ENCODE data around the gene GPM6B. TPM values are rescaled to one million over a fixed set of nuclear protein-coding genes. Genes with fewer than 3 reads are reported as not detected.
"Not testable (repeated sequence)": the region's sequence is repeated elsewhere in the genome, so short reads cannot be mapped to it uniquely, and the experiment has no call there.

Gene GPM6B
- total RNA-seq, 2 experiments from 2014 or later, result not detected

DNA sequence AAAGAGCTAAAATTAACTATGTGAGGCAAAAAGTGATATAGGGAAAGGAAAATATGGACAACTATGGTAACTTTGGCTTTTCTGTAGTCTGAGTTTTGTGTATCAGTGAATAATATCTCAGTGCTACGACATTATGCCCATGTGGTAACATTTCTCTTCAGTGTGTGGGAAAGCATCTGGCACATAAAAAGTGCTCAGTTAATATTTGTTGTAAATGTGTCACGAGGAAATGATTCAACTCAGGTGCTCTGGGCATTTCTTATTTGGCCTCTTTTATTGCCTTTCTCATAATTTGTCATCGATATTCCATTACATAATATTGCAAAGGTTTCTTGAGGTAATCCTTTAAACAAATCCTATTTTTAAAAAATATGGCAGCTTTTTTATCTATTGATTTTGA lies 64.8 kb downstream of the GPM6B start:
- DNase-seq (no peak), ATAC-seq (no peak)
- no peak overlapping the region for H3K4me3 Mint-ChIP-seq
- H3K27me3 Mint-ChIP-seq, result no peaks in the 10 kb centered on the region
- CTCF ChIA-PET, result interaction anchor here (1.2 to 1.5 kb wide), 2 partner anchors 16 to 280 kb away, joined by 4 to 5 read pairs; no protein-coding TSS in a partner anchor
- no peak overlapping the region for H3K27ac Mint-ChIP-seq
- H3K9me3 Mint-ChIP-seq (ENCODE audit: low read depth), result no peaks in the 10 kb centered on the region
- H3K36me3 Mint-ChIP-seq, result peaks cover 32% of the 10 kb centered on the region
- H3K4me1 Mint-ChIP-seq, result peaks cover 37% of the 10 kb centered on the region

DNA sequence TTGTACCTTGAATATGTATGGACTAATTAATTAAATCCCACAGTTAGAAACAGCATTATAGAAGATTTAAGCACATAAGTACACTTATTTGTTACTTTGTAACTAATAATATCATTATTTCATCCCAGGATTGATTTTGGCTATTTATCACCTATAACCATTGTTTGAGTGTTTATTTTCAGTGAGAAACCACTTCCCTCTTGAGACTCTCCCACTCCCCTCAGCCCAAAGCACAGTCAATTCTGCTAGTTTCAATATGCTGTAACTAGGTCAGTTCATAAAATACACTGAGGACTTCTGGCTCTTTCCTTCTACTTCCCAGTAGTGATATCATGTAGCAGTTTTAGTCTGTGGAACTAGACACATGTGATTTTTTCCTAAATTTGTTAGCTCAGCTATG lies 66.1 kb downstream of the GPM6B start:
- Mint-ChIP-seq H3K9me3 (ENCODE audit: low read depth) (no peaks in the 10 kb centered on the region), H3K4me3 (no peak overlapping the region), H3K27ac (no peak overlapping the region), H3K36me3 (peaks cover 38% of the 10 kb centered on the region), H3K4me1 (peaks cover 39% of the 10 kb centered on the region), H3K27me3 (no peaks in the 10 kb centered on the region)
- DNase-seq (no peak), ATAC-seq (no peak)
- CTCF ChIA-PET, result interaction anchor here (1.0 to 2.3 kb wide), 6 partner anchors 8 to 281 kb away, joined by 3 to 7 read pairs (median 4); partner anchors contain the start of genes OFD1 and TRAPPC2

DNA sequence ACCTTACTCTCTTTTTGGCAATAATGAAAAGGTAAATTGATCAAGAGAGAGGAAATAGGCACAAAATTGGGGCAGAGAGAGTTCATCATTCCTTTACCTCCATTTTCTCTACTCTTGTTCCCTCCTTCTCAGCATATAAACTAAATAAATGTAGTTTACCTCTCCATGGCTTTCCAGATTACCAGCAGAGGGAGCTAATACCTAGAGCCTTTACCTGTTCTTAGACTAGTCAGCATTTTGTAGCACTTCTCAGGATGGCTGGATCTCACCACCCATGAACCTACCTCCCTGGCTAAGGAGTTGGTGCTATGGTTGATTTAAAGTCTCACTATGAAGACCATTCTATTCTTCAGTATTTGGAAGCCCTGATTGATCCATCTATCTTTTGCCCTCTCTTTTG lies 66.7 kb downstream of the GPM6B start:
- peak overlapping the region; percentile 43 for H3K27ac Mint-ChIP-seq
- no peak for DNase-seq
- no peaks in the 10 kb centered on the region for H3K27me3 Mint-ChIP-seq
- peak; percentile 68 for ATAC-seq
- CTCF ChIA-PET, result interaction anchor here (0.9 to 2.3 kb wide), 5 partner anchors 15 to 282 kb away, joined by 3 to 7 read pairs (median 4); partner anchors contain the start of genes OFD1 and TRAPPC2
- H3K4me1 Mint-ChIP-seq, result peaks cover 35% of the 10 kb centered on the region
- no peaks in the 10 kb centered on the region for H3K9me3 Mint-ChIP-seq (ENCODE audit: low read depth)
- peaks cover 39% of the 10 kb centered on the region for H3K36me3 Mint-ChIP-seq
- no peak overlapping the region for H3K4me3 Mint-ChIP-seq

DNA sequence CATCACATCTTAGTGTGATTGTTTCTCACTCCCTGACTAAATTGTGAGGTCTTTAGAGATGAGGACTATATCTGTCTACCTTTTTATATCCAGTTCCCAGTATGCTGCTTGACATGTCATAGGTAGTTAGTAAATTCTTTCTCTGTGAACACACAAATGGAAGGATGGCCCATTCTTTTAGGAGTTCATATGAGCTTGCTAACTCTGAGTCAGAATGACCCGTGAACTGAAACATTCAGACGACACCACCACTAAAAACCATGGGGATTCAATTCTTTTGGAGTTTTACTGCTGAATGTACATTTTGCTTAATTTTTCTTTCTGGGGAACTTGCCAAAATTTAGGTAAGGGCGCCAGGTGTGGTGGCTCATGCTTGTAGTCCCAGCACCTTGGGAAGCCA lies 68.4 kb downstream of the GPM6B start:
- Mint-ChIP-seq H3K36me3 (peaks cover 45% of the 10 kb centered on the region), H3K4me3 (no peak overlapping the region), H3K27ac (no peak overlapping the region), H3K4me1 (peaks cover 30% of the 10 kb centered on the region), H3K9me3 (ENCODE audit: low read depth) (no peaks in the 10 kb centered on the region), H3K27me3 (no peaks in the 10 kb centered on the region)
- DNase-seq (no peak), ATAC-seq (no peak)
- CTCF ChIA-PET, result interaction anchor here (0.7 to 1.3 kb wide), 4 partner anchors 30 to 283 kb away, joined by 3 read pairs; no protein-coding TSS in a partner anchor

DNA sequence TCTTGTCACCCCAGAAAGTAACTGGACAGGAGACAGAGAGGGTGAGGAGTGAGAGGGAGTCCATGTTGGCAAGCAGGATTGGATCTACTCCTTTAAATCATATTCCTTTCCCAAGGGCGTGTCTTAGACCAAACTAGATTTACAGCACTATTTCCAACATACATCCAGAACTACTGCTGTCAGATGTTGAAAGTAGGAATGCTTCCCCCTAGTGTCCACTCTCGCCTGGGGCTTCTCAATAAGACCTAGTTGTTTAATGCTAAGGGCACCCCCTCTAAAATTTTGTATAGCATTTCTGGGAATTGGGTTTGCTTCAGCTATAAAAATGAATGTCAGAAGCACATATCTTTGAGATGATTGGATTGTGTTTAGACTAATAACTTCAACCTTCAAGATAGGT lies 69.1 kb downstream of the GPM6B start:
- Mint-ChIP-seq H3K4me1 (peaks cover 27% of the 10 kb centered on the region), H3K4me3 (no peak overlapping the region), H3K27ac (peak overlapping the region; percentile 41), H3K9me3 (ENCODE audit: low read depth) (no peaks in the 10 kb centered on the region), H3K36me3 (peaks cover 41% of the 10 kb centered on the region), H3K27me3 (no peaks in the 10 kb centered on the region)
- ATAC-seq (no peak), DNase-seq (peak; percentile 45)
- CTCF ChIA-PET, result interaction anchor here (1.3 kb wide), 1 partner anchor 30 kb away, joined by 3 read pairs; no protein-coding TSS in a partner anchor

DNA sequence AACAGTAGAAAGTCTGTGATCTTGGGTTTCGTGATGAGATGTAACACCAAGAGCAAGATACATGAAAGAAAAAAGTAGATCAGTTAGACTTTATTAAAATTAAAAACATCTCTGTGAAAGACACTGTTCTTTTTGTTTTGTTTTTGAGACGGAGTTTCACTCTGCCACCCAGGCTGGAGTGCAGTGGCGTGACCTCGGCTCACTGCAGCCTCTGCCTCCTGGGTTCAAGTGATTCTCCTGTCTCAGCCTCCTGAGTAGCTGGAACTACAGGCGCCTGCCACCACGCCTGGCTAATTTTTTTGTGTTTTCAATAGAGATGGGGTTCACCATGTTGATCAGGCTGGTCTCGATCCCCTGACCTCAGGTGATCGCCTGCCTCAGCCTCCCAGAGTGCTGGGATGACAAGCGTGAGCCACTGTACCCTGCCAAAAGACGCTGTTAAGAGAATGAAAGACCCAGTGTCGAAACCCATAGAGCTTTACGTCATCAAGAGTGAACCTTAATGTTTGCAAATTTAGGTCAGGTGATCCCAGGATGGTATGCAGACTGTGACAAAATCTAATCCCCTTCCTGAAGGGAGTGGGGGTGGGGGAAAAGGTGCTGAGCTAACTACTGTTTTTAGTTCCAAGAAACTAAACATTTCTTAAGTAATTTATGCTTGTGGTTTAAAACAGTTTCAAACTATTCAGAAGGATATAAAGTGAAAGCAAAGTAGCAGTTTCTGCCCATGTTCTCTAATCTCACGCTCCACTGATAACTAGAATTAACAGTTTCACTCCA lies 74.3 kb downstream of the GPM6B start:
- H3K4me1 Mint-ChIP-seq, result peaks cover 23% of the 10 kb centered on the region
- H3K27me3 Mint-ChIP-seq, result no peaks in the 10 kb centered on the region
- CTCF ChIA-PET, result interaction anchor here (1.0 kb wide), 1 partner anchor 9 kb away, joined by 3 read pairs; no protein-coding TSS in a partner anchor
- peak; percentile 57 for DNase-seq
- H3K36me3 Mint-ChIP-seq, result peaks cover 31% of the 10 kb centered on the region
- peak overlapping the region; percentile 91 for H3K27ac Mint-ChIP-seq
- H3K4me3 Mint-ChIP-seq, result peak overlapping the region; percentile 69
- no peaks in the 10 kb centered on the region for H3K9me3 Mint-ChIP-seq (ENCODE audit: low read depth)
- peak; percentile 89 for ATAC-seq

DNA sequence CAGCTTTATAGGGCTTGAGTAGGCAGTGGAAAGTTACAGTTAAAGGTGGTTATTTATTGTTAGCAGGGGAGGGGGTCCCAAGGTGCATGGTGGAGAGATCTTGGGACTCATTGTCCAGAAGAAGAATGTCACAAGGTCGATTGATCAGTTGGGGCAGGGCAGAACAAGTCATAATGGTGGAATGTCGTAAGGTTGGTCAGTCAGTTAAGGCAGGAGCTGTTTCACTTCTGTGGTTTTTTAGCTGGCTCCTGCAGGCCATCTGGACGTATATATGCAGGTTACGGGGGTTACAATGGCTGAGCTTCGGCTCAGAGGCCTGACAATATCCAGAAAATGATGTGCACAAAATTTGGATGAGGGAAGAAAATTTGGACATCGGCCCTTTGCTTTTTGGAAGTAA lies 75.2 kb downstream of the GPM6B start:
- Mint-ChIP-seq H3K27ac (peak overlapping the region; percentile 91), H3K9me3 (ENCODE audit: low read depth) (no peaks in the 10 kb centered on the region), H3K27me3 (no peaks in the 10 kb centered on the region), H3K4me3 (peak overlapping the region; percentile 38), H3K36me3 (peaks cover 28% of the 10 kb centered on the region), H3K4me1 (peaks cover 24% of the 10 kb centered on the region)
- no peak for DNase-seq
- no peak for ATAC-seq
- CTCF ChIA-PET, result no interaction called here

DNA sequence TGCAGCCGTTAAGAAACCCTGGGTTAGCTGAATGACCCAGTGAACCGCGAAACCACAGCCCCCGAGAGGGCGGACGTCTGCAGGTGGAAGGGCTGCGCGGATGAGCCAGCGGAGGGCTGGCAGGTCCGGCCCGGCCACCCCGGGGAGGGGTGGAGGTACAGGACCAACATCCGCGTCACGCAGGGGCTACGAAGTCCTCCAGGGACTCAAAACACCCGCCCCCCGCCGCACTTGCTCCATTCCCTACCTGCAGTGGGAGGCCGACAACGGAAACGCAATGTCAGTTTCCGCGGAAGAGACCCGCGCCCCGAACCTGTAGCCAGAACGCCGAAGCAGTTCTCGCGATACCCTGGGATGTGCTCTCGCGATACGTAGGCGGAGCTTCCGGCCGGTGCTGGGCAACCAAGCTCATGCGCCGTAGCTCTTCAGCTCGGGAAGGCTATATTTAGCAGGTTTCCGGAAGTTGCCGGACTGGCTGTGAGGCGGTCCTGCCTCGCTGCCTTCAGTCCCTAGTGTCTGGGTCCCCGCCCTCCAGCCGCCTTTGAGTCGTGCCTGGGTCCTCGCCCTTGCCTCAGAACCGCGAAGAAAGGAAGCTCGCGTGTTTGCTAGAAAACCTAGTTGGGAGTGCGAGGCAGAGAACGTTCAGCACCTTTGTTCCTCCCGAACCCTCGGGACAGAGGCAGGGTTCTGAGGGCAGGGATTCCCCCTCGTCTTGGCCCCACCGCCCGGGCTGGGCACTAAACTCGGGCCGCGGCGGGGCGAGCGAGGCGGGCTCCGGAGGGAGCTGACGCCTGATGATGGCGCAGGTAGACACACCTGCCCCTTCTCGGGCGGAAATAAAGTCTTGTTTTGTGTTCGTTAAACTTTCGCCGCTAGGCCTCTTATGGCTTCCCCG lies 82.4 kb downstream of the GPM6B start, which contains the start of the genes OFD1 and TRAPPC2:
OFD1 (plus strand) TSS at position 471 of the 895 bp plus-strand sequence; CDS start at position 795, 324 bp downstream.
TRAPPC2 (minus strand) TSS at position 343 of the 895 bp plus-strand sequence. CDS start 14,657 bp downstream, outside the sequence.
- Mint-ChIP-seq H3K27ac (peak within 1 kb of the TSS; percentile 96), H3K27me3 (no peaks in the 10 kb centered on the region), H3K4me3 (peak within 1 kb of the TSS; percentile 99), H3K36me3 (peaks cover 42% of the 10 kb centered on the region), H3K4me1 (peaks cover 46% of the 10 kb centered on the region), H3K9me3 (ENCODE audit: low read depth) (no peaks in the 10 kb centered on the region)
- DNase-seq (peak; percentile 95), ATAC-seq (peak; percentile 97)
- CTCF ChIA-PET, result interaction anchor here (0.8 to 1.6 kb wide), 6 partner anchors 10 to 43 kb away, joined by 3 to 7 read pairs (median 5); no protein-coding TSS in a partner anchor

DNA sequence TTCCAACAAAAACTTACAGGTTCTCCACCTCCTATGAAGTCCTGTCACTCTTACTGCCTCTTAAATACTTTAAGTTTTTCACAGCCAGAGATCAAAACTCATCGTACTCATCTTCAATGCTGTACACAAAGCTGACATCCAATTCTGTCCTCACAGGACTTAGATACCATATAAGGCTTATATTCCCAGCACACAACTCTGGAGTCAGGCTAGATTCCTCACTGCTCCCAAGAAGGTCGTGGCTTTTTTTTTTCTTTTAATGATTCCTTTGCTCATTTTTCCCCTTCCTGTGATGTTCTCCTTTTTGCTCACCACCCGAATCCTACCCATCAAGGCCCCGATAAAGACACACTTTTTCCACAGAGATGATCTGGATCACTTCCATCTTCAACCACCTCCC lies 83.4 kb downstream of the GPM6B start:
- CTCF ChIA-PET, result interaction anchor here (1.6 kb wide), 1 partner anchor 11 kb away, joined by 6 read pairs; no protein-coding TSS in a partner anchor
- no peak for DNase-seq
- Mint-ChIP-seq H3K4me3 (peak overlapping the region; percentile 99), H3K27me3 (no peaks in the 10 kb centered on the region), H3K4me1 (peaks cover 46% of the 10 kb centered on the region), H3K9me3 (ENCODE audit: low read depth) (no peaks in the 10 kb centered on the region), H3K36me3 (peaks cover 50% of the 10 kb centered on the region), H3K27ac (peak overlapping the region; percentile 96)
- ATAC-seq, result no peak

DNA sequence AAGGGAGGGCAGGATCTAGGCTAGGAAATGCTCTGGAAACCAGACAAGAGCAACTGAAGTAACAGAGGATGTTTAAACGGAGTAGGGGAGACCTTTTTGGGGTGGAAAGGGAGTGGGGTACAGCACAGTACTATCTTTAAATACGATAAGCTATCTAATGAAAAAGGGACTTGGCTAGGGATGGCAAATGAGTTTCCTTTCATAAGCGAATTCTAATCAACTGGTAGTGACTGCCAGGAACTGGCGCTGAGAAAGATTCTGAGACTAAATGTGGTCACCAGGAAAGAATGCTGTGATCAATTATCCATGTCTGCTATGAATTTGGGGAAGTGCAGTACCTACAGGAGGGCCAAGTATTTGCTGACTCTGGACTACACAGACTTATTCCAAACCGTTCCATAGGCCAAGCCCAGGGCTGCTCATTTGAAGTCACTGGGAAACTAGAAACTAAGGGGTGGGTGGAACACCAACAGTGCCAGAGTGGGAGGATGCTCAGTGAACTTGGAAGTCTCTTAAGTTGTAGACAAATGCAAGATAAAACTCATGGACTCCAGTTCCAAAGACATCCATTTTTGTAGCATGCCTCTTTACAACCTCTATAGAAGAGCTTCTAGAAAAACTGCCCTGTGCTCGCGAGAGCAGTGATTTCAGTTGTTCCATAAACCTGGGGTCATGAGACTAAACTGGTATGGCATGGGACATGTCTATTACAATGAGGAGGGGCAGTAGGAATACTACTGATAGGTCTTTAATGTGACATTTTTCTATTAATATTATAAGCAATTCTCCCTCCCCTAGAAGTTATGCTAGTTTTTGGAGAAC lies 84.4 kb downstream of the GPM6B start:
- Mint-ChIP-seq H3K4me3 (no peak overlapping the region), H3K9me3 (ENCODE audit: low read depth) (no peaks in the 10 kb centered on the region), H3K27me3 (no peaks in the 10 kb centered on the region), H3K36me3 (peaks cover 60% of the 10 kb centered on the region), H3K4me1 (peaks cover 49% of the 10 kb centered on the region), H3K27ac (peak overlapping the region; percentile 35)
- ATAC-seq (no peak), DNase-seq (no peak)
- CTCF ChIA-PET, result interaction anchor here (1.3 kb wide), 1 partner anchor 10 kb away, joined by 3 read pairs; no protein-coding TSS in a partner anchor

DNA sequence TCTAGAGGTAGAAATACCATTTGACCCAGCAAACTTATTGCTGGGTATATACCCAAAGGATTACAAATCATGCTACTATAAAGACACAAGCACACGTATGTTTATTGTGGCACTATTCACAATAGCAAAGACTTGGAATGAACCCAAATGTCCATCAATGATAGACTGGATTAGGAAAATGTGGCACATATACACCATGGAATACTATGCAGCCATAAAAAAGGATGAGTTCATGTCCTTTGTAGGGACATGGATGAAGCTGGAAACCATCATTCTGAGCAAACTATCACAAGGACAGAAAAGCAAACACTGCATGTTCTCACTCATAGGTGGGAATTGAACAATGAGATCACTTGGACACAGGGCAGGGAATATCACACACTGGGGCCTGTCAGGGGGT lies 86.4 kb downstream of the GPM6B start:
- ATAC-seq; H3K27ac Mint-ChIP-seq; DNase-seq; CTCF ChIA-PET; H3K4me3 Mint-ChIP-seq; H3K27me3 Mint-ChIP-seq; H3K9me3 Mint-ChIP-seq (ENCODE audit: low read depth): not testable (repeated sequence)
- Mint-ChIP-seq H3K4me1 (peaks cover 60% of the 10 kb centered on the region), H3K36me3 (peaks cover 72% of the 10 kb centered on the region)

DNA sequence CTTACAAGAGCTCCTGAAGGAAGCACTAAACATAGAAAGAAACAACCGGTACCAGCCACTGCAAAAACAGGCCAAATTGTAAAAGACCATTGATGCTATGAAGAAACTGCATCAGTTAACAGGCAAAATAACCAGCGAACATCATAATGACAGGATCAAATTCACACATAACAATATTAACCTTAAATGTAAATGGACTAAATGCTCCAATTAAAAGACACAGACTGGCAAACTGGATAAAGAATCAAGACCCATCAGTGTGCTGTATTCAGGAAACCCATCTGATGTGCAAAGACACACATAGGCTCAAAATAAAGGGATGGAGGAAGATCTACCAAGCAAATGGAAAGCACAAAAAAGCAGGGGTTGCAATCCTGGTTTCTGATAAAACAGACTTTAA lies 90.3 kb downstream of the GPM6B start:
- H3K27me3 Mint-ChIP-seq; H3K4me3 Mint-ChIP-seq; H3K9me3 Mint-ChIP-seq (ENCODE audit: low read depth); DNase-seq; ATAC-seq; CTCF ChIA-PET: not testable (repeated sequence)
- peaks cover 70% of the 10 kb centered on the region for H3K36me3 Mint-ChIP-seq
- peak overlapping the region; percentile 74 for H3K27ac Mint-ChIP-seq
- H3K4me1 Mint-ChIP-seq, result peaks cover 62% of the 10 kb centered on the region
